Measurements from ENCODE around the gene AFAP1.

AFAP1 gene

DNA sequence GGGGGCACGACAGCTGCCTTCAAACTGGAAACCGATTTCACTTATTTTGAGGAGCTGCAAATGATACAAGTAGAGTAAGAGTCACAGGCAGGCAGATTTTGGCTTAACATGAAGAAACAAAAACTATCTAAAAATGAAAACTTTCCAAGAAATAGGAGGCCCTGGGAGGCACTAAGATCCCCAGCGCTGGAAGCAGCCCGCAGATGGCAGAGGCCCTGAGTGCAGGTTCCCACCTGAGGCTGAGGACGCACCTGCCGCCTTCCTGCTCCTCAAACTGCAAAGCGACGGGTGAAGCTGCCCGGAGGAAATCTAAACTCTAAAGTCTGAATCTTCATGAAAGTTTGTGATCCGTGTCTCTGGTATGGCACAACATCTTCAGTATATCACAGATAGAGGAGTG lies 138.7 kb downstream of the AFAP1 start:
- no peak for DNase-seq

GRCh38 chr4:7800410-7800809 lies 139.3 kb downstream of the AFAP1 start:
- DNase-seq = no peak

DNA sequence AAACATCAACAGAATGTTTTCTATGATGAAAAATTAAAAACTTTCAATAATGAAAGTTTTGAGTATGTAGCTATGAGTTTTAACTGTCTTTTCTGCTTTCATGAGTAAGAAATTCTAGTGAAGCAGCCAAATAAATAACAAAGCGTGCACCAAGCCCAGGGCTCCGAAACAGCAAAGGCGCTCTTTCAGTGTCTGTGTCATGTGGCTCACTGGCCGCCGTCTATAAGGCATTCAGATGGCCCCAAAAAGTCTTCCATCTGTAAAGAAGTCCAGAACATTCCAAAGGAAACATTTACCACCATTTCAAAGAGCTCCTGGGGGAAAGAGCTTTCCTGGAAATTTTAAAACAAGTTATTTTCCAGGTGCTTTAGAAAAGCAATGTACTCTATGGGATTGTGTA lies 139.9 kb downstream of the AFAP1 start:
- no peak for DNase-seq

- DNase-seq = no peak
These were observed 140.4 kb downstream of the AFAP1 start for GRCh38 chr4:7799306-7799705.

DNA sequence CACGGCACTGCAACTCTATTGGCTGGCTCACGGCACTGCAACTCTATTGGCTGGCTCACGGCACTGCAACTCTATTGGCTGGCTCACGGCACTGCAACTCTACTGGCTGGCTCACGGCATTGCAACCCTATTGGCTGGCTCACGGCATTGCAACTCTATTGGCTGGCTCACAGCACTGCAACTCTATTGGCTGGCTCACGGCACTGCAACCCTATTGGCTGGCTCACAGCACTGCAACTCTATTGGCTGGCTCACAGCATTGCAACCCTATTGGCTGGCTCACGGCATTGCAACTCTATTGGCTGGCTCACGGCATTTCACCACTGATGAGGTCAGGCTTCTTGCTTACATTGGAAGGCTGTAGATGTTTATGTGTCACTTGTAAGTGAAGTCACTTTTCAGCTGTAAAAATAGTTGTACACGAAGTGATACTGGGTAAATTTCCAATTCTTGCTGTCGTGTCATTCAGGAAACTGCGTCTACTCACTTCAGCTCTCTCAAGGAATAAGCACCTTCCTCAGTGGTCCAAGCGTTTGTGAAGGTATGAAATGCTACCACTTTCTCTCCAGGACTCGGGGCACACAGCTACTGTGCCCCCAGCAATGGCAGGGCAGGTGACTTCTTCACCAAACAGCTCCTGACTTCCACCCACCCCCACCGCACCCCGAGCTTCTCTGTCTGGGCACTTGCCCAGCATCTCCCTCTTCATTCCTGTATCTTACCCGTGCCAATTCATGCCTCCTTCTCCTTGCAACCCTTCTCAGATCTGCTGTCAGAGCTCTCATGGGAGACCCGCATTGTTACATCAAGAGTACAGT lies 141.3 kb downstream of the AFAP1 start:
- no peak for DNase-seq

- DNase-seq = no peak
These were observed 142.3 kb downstream of the AFAP1 start for GRCh38 chr4:7797330-7797729.

- no peak for DNase-seq
These were observed 143.7 kb downstream of the AFAP1 start for GRCh38 chr4:7795983-7796382.

- no peak for DNase-seq
These were observed 146.5 kb downstream of the AFAP1 start for GRCh38 chr4:7793186-7793585.

DNA sequence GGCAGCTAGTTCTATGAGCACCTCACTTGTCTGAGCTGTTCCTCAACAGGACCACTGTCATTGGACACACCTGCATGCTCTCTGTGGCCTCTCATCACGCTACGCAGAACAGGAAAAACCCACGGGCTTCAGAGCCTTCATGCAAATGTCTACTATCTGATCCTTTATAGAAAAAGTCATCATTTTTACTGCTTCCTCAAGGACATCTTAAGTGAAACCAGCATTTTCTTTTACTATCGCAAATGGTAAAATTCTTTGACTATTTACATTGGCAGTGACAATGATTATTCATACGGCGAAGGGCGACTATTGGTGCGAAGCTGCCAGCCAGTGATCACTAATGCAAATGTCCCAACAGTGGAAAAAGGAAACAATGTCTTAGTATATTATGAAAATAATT lies 147.0 kb downstream of the AFAP1 start:
- DNase-seq = no peak

GRCh38 chr4:7790999-7791398 lies 148.7 kb downstream of the AFAP1 start:
- DNase-seq = no peak

GRCh38 chr4:7790023-7790422 lies 149.6 kb downstream of the AFAP1 start:
- no peak for DNase-seq

DNA sequence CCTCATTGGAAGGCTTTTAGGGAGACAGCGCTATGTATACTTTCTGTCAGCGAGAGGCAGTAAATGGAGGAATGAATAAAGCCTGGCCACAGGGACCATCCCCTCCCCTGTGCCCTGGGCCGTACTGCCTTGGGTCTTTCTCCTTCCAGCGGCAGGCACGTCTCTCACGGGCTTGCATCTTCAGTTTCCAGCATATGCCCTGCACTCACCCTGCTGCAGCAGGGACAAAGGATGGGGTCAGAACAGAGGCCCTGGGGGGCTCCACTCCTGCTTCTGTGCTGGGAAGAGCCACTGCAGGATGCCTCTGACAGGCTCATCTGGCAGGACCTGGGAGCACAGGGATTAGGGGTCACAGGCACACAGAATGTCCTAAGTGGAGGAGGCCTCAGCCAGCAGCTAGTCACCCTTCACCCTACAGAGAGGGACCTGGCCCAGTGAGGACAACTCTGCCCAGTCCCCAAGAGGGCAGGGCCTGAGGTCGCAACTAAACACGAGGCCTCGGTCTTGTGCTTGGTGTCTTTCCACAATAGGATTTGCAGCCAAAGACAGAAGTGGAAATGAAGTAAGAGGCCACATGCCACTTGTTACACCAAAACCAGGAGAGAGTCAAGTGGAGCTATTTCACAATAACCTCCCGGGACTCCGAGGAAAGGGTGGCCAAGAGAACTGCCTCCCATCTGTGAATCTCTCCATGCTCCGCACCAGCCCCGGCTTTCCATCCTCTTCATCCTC lies 150.8 kb downstream of the AFAP1 start:
- no peak for DNase-seq

DNA sequence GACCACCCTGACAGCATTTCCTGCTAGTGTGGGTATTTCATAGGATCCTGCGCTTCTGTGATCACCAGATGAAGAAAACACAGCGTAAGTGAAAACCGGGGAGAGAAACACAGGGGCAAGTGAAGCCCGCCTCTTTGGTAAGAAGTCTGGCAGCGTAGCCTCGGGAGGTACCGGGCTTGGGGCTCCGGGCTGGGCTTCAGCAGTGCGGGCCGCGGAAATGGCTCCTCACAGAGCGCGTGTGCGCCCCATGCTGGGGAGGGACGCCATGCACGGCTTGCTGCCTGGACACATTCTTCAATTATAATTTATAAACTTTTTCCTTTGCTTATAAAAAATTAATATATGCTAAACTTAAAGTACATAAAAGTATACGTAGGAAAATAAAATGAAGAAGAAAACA lies 151.5 kb downstream of the AFAP1 start:
- DNase-seq = no peak

- no peak for DNase-seq
These were observed 151.9 kb downstream of the AFAP1 start for GRCh38 chr4:7787681-7788141.

GRCh38 chr4:7787067-7787466 lies 152.6 kb downstream of the AFAP1 start:
- no peak for DNase-seq

DNA sequence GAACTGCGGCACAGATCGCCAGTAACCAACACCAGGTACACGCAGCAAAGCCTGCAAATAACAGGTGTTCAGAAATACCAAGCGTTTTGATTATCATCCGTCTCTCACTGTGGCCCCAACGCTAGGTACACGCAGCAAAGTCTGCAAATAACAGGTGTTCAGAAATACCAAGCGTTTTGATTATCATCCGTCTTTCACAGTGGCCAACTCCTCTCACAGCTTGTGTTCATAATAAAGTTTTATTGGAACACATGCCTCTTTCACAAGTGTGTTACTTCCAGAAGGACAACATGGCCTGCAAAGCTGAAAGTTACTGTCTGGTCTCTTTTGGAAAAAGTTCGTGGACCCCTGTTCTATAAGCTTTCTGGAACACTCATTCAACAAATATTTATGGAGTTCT lies 153.1 kb downstream of the AFAP1 start:
- no peak for DNase-seq

DNA sequence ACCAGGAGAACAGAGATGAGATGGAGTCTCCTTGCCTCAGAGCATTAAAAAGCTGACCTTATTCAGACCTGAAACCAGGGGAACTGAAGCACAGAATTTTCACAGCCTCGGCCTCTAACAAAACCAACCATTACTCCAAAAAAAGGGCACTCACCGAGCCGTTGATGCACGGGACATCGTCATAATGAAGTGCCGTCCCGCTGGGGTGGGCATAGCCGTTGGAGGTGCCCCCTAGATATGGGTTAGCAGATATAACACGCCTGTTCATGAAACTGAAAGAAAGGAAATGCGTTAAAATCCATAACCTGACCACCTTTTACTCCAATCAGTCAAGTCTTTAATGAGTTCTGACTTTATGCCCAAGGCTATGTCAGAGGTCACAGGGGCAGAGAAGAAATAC lies 153.6 kb downstream of the AFAP1 start:
- DNase-seq = no peak

- no peak for DNase-seq
These were observed 154.6 kb downstream of the AFAP1 start for GRCh38 chr4:7785017-7785416.

GRCh38 chr4:7784131-7784870 lies 155.4 kb downstream of the AFAP1 start:
- DNase-seq = no peak

GRCh38 chr4:7783541-7783940 lies 156.1 kb downstream of the AFAP1 start:
- no peak for DNase-seq

DNA sequence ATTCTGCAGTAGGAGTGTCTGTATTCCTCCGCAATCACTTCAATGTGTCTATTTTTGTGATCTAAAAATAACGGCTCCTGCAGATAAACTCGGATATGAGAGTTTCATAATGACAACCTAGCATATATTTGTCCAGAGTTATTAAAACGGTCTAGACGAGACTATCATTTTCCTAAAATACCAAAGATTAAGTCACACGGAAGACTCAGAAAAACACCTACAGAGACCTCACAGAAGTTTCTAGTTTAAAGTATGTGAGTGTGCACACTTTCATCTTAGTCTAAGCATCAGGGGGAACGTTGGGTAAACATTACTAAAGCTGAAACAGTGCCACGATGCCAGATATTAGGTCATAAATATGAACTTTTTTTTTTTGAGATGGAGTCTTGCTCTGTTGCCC lies 156.9 kb downstream of the AFAP1 start:
- DNase-seq = no peak

DNA sequence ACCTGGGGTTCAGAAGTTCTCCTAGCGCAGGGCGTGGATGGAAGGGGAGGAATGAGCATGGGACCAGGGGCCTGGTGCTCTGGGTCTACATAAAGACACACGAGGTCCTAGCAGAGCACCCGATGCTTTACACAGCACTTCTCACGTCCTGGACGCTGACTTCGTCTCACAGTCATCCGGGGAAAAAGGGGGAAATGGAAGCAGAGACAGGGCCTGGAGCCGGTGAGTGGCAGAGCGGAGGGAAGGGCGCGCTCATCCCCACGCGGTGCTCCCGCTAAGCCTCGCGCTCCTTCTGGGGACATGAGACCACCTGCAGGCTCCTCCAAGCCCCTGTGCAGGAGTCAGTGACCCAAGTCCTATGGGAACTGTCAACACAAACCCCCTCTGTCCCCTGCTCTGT lies 157.7 kb downstream of the AFAP1 start:
- DNase-seq = no peak

DNA sequence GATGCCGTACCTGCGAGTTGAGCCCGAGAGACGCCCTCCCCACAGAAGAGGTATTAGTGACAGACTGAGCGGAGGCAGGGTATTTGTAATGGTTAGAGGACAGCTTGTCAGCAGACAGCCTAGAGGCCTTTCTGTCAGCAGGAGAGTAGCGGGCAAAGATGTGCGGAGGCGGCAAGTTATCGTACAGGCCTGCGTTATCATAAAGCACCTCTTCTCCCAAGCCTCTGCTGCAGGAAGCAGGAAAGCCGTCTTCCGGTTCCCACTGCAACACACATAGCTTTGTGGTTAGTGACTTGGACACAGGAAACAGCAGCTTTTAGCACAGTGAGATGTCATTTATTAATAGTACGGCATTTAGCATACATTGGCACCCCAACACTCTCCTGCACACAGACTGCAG lies 158.3 kb downstream of the AFAP1 start:
- no peak for DNase-seq
